Measurements from ENCODE around the gene CSGALNACT2. TPM values are rescaled to one million over a fixed set of nuclear protein-coding genes. Genes with fewer than 3 reads are reported as not detected.
A peak's percentile ranks its signal among the peaks of the same experiment; 100 is the strongest.

Gene CSGALNACT2
- total RNA-seq, 1 experiment from 2014 or later, result 8.9 TPM

DNA sequence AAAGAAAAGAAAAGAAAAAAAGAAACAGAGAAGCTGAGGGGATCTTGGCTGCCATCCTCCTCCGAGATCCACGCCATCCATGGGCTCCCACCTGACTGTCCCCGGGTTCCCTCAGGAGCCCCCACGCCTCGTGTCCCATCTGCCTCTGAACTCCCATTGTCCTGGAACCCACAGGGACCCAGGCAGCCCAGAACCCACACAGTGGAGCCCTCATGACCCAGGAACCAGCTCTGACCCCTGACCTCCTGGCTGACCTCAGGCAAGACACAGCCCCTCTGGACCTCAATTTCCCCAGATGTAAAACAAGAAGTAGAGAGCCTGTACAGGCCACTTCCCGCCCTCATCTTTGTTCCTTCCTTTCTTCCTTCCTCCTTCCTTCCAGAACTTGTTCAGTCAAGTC is 88.2 kb downstream of the CSGALNACT2 start:
- H2BK5ac ChIP-seq (ENCODE audit: insufficient read length, low read length), result no peak overlapping the region
- Mint-ChIP-seq H3K4me3 (no peak overlapping the region; a peak in 1 of 5 replicates), H3K27me3 (ENCODE audit: low read depth) (peaks cover 57% of the 10 kb centered on the region)

More for the DNA sequence above, 88.2 kb downstream of the CSGALNACT2 start:
- Histone ChIP-seq H3K9me3 (ENCODE audit: control insufficient read depth, low read depth, low read length) (no peaks in the 10 kb centered on the region), H2BK20ac (ENCODE audit: low read depth, low read length, poor library complexity, severe bottlenecking) (no peak overlapping the region), H3K9ac (ENCODE audit: extremely low read depth, insufficient read length, low read length) (no peak overlapping the region), H3T11ph (ENCODE audit: low read length) (no peak overlapping the region), H3K18ac (ENCODE audit: insufficient read length, low read depth, low read length) (no peak overlapping the region), H3K4me1 (ENCODE audit: insufficient read depth, low read length) (no peaks in the 10 kb centered on the region; the same call in 1 of the 2 replicates), H3K14ac (ENCODE audit: insufficient read depth, low read length) (no peak overlapping the region), H3K23me2 (ENCODE audit: insufficient read length, low read depth, low read length, poor library complexity, severe bottlenecking) (peaks cover 8% of the 10 kb centered on the region), H3K4me2 (ENCODE audit: insufficient read depth, insufficient read length, low read length) (no peak overlapping the region), H4K20me1 (ENCODE audit: control insufficient read depth, insufficient read depth, insufficient read length) (no peaks in the 10 kb centered on the region), H3K79me2 (ENCODE audit: insufficient read depth, low read length) (no peaks in the 10 kb centered on the region), H3K56ac (ENCODE audit: insufficient read length, low read depth, low read length) (no peak overlapping the region), H2BK12ac (ENCODE audit: insufficient read length, low read depth, low read length) (no peak overlapping the region), H3K27ac (ENCODE audit: insufficient read length, low read depth, low read length) (no peak overlapping the region), H4K91ac (ENCODE audit: insufficient read length, low read depth, low read length) (no peak overlapping the region), H2AK5ac (ENCODE audit: insufficient read length, low read length) (no peak overlapping the region), H4K8ac (replicated peaks; ENCODE audit: insufficient read length, low read depth, low read length) (no peak overlapping the region), H4K5ac (ENCODE audit: insufficient read length, low read depth, low read length) (no peak overlapping the region), H3K79me1 (ENCODE audit: insufficient read depth, low read depth, low read length, poor library complexity, severe bottlenecking) (no peaks in the 10 kb centered on the region), H2BK120ac (ENCODE audit: low read depth, low read length, poor library complexity, severe bottlenecking) (no peak overlapping the region), H3K27me3 (ENCODE audit: insufficient read depth, low read length) (peaks cover 19% of the 10 kb centered on the region; the same call in 1 of the 2 replicates), H2AFZ (ENCODE audit: low read length) (no peak overlapping the region), H3K23ac (ENCODE audit: insufficient read length, low read depth, low read length) (no peak overlapping the region), H3K4ac (ENCODE audit: low read depth, low read length) (no peak overlapping the region), H2BK15ac (ENCODE audit: low read depth, low read length) (no peak overlapping the region)
- Mint-ChIP-seq H3K9me3 (no peaks in the 10 kb centered on the region; a peak in 1 of 5 replicates), H3K4me1 (peaks cover 11 to 13% of the 10 kb centered on the region in 2 experiments), H3K36me3 (ENCODE audit: insufficient read depth in 1 of 3, low read depth in 3 of 3) (no peaks in the 10 kb centered on the region), H3K27ac (peak overlapping the region in 2 of 3 experiments; percentile 36 to 39; a peak in 2 of 7 replicates)
- WGBS (ENCODE audit: extremely low coverage, insufficient read length, low lambda C conversion rate), result no CpG with 5 or more reads among the region's 6 CpGs
- TF ChIP-seq, protein P1, sequence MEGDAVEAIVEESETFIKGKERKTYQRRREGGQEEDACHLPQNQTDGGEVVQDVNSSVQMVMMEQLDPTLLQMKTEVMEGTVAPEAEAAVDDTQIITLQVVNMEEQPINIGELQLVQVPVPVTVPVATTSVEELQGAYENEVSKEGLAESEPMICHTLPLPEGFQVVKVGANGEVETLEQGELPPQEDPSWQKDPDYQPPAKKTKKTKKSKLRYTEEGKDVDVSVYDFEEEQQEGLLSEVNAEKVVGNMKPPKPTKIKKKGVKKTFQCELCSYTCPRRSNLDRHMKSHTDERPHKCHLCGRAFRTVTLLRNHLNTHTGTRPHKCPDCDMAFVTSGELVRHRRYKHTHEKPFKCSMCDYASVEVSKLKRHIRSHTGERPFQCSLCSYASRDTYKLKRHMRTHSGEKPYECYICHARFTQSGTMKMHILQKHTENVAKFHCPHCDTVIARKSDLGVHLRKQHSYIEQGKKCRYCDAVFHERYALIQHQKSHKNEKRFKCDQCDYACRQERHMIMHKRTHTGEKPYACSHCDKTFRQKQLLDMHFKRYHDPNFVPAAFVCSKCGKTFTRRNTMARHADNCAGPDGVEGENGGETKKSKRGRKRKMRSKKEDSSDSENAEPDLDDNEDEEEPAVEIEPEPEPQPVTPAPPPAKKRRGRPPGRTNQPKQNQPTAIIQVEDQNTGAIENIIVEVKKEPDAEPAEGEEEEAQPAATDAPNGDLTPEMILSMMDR (conservative IDR thresholded peaks at IDR 0.05), result no peak
- DNase-seq, result peak; percentile 11
